Epithelial cell of esophagus (primary cell): ENCODE results near the gene SIX5.

Experiments used
- DNase-seq: peaks from one replicate; pipeline ENCODE4 v3.0.0; 2010; ENCODE audit warnings: low read depth
- H3K4me3 ChIP-seq: 2 replicates; pipeline ENCODE4 v1.5.1; 2011; ENCODE audit warnings: mild to moderate bottlenecking, low read length, control low read depth
- CTCF ChIP-seq: IDR thresholded peaks from 2 replicates; pipeline ENCODE4 v1.5.1; 2011; ENCODE audit warnings: low read depth, mild to moderate bottlenecking, low read length, control low read depth, inconsistent platforms; ENCODE audit not compliant: insufficient read depth; ENCODE audit errors: missing control alignments

The SIX5 gene

DNA sequence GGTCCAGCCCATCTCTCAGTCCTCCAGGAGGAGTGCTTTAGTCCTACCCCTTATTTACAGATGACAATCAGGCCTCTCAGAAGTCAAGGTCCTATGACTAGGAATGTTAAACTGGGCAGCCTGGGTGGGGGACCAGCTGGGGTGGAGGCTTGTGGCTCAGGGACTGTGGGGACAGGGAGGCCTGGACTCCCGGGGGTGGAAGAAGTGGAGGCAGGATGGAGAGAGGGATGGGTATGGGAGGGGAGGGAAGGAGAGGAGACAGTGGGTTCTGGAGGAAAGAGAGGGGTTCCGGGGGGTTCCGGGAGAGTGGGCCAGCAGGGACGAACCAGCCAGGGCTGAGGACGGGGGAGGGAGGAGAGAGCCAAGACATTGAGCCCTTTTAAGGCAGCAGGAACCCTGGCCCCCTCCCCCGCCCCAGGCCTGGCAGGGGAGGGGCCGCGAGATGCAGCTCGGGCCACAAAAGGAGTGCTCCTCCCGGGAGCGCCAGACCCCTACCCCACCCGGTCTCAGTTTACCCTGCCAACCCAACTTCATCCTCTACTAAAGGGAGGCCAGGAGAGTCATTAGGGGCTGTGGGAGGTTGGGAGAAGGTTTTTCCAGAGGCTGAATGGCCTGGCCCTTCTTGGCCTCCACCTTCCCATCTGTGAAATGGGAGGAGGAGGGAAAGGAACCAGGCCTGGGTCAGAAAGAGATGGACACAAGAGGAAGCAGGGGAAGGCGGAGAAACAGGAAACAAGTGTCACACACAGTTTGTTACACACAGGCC lies 11.6 kb upstream of the SIX5 start:
- no peak overlapping the region for H3K4me3 ChIP-seq
- DNase-seq, result no peak
- TF ChIP-seq CTCF, result no peak

DNA sequence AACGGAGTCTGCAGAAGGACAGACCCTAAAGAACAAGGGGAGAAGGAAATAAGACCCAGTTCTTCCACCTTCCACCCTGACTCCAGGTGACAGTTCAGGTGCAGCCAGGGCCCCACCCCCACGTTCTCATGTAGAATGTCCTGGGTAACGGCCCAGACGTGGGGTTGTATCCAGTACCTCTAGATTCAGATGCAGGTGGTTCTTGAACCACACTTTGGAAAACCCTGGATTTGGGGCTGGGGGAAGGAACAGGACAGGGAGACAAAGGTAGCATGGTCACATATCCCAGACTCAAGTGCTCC lies 11.0 kb upstream of the SIX5 start:
- TF ChIP-seq CTCF, result no peak
- no peak for DNase-seq
- H3K4me3 ChIP-seq, result no peak overlapping the region

GRCh38 chr19:45779231-45780145 lies 10.4 kb upstream of the SIX5 start:
- peak; percentile 96 for DNase-seq
- TF ChIP-seq CTCF, result peak; percentile 81
- H3K4me3 ChIP-seq, result peak overlapping the region; percentile 32

DNA sequence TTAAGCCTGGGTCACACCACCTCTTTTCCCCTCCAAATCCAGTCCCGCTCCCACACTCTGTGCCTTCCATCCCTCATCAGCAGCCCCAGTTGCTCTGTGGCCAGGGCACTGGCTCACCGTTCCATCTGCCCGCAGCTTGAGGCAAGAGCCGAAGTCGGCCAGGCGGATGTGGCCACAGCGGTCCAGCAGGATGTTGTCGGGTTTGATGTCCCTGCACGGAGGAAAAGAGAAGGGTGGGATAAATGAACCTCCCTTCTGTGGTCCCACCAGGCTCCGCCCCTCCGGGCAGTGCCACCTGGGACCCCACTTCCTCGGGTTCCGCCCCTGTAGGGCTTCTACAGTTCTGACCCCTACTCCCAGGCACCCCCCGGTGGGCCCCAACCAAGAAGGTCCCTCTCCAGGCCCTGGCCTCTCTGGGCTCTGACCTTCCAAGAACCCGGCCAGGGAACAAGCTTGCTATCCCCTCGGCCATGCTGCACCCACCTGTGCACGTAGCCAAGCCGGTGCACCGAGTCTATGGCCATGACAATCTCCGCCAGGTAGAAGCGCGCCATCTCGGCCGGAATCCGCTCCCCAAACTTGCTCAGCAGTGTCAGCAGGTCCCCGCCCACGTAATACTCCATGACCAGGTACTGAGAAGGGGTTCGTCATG lies 9.1 kb upstream of the SIX5 start:
- no peak for DNase-seq
- TF ChIP-seq CTCF, result no peak
- no peak overlapping the region for H3K4me3 ChIP-seq

- H3K4me3 ChIP-seq, result no peak overlapping the region
- no peak for DNase-seq
- no peak for TF ChIP-seq CTCF
Observed at GRCh38 chr19:45777395-45777961, 8.4 kb upstream of the SIX5 start.

DNA sequence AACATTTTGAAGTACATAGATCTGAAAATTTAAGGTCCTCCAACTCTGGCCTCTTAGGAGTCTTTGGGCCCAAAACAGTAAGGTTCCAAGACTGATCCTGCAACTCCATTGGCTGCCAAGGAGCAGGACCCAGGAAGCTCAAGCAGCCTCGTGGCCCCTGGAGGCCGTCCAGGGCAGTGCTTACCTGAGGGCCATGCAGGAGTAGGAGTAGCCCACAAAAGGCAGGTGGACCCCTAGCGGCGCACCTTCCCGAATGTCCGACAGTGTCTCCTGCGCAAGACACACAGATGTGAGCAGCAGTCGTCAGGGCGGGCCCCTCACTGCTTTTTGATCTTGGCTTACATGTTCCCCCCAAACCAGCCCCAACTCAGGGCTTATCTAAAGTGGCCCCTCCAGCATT lies 5.7 kb upstream of the SIX5 start:
- TF ChIP-seq CTCF, result peak; percentile 16
- H3K4me3 ChIP-seq, result no peak overlapping the region
- no peak for DNase-seq
